HTERT RPE-1 (cell line): Measurements from ENCODE around the gene NDFIP1.

Experiments used
- in situ Hi-C: fragments of 300-500 bp; cut with MboI; formaldehyde crosslinking; loops from 4 replicates; pipeline ENCODE4 v1.14.3; 2020; ENCODE audit warnings: low sequenced_read_pairs

NDFIP1 gene

GRCh38 chr5:142091012-142091411 lies 17.6 kb upstream of the NDFIP1 start:
- in situ Hi-C loops, result no loop called here

- in situ Hi-C loops, result no loop called here
These were observed 16.7 kb upstream of the NDFIP1 start for GRCh38 chr5:142091922-142092321.

GRCh38 chr5:142095035-142095434 lies 13.5 kb upstream of the NDFIP1 start:
- in situ Hi-C loops, result no loop called here

- in situ Hi-C loops, result no loop called here
These were observed 12.8 kb upstream of the NDFIP1 start for GRCh38 chr5:142095651-142096330.

- in situ Hi-C loops, result no loop called here
These were observed 12.2 kb upstream of the NDFIP1 start for GRCh38 chr5:142096382-142096781.

- in situ Hi-C loops, result no loop called here
These were observed 10.9 kb upstream of the NDFIP1 start for GRCh38 chr5:142097681-142098080.

- in situ Hi-C loops, result no loop called here
These were observed 10.3 kb upstream of the NDFIP1 start for GRCh38 chr5:142098275-142098674.

GRCh38 chr5:142098931-142099330 lies 9.6 kb upstream of the NDFIP1 start:
- in situ Hi-C loops, result no loop called here

- in situ Hi-C loops, result no loop called here
These were observed 8.3 kb upstream of the NDFIP1 start for GRCh38 chr5:142100307-142100706.

- in situ Hi-C loops, result no loop called here
These were observed 5.4 kb upstream of the NDFIP1 start for GRCh38 chr5:142102980-142103740.

- in situ Hi-C loops, result no loop called here
These were observed 4.1 kb upstream of the NDFIP1 start for GRCh38 chr5:142104491-142104890.

GRCh38 chr5:142106061-142106460 lies 2.5 kb upstream of the NDFIP1 start:
- in situ Hi-C loops, result no loop called here

- in situ Hi-C loops, result no loop called here
These were observed 1.4 kb upstream of the NDFIP1 start for GRCh38 chr5:142107036-142107735.

GRCh38 chr5:142107736-142108431 lies 695 bp upstream of the NDFIP1 start:
- in situ Hi-C loops, result no loop called here

- in situ Hi-C loops, result no loop called here
These were observed 909 bp downstream of the NDFIP1 start for GRCh38 chr5:142109331-142110045.

- in situ Hi-C loops, result no loop called here
These were observed 1.5 kb downstream of the NDFIP1 start for GRCh38 chr5:142110046-142110531.

GRCh38 chr5:142110988-142111687 lies 2.6 kb downstream of the NDFIP1 start:
- in situ Hi-C loops, result no loop called here

GRCh38 chr5:142114687-142115086 lies 6.1 kb downstream of the NDFIP1 start:
- in situ Hi-C loops, result no loop called here

- in situ Hi-C loops, result no loop called here
These were observed 7.5 kb downstream of the NDFIP1 start for GRCh38 chr5:142115937-142116614.
